GM08714 (cell line): ENCODE data around the gene MAP3K14.

Experiments used
- H3K4me3 ChIP-seq: fragments of 200-500 bp; sonication (Bioruptor generic); 2 replicates; pipeline ENCODE4 v1.5.1; 2014; ENCODE audit warnings: mild to moderate bottlenecking, low read length, inconsistent platforms
- ZNF274 ChIP-seq: IDR thresholded peaks from 2 replicates; pipeline ENCODE4 v1.6.1; 2012; ENCODE audit warnings: mild to moderate bottlenecking, low read depth, low read length

Gene MAP3K14

GRCh38 chr17:45342871-45343526, 26.2 kb upstream of the MAP3K14 start:
- TF ChIP-seq ZNF274: no peak
- H3K4me3 ChIP-seq: no peak overlapping the region

- no peak for TF ChIP-seq ZNF274
- H3K4me3 ChIP-seq: no peak overlapping the region
These were observed 25.5 kb upstream of the MAP3K14 start for GRCh38 chr17:45342306-45342705.

- no peak overlapping the region for H3K4me3 ChIP-seq
- TF ChIP-seq ZNF274: no peak
These were observed 24.8 kb upstream of the MAP3K14 start for GRCh38 chr17:45341533-45342158.

- H3K4me3 ChIP-seq: no peak overlapping the region
- TF ChIP-seq ZNF274: no peak
These were observed 23.1 kb upstream of the MAP3K14 start for GRCh38 chr17:45339646-45340605.

- TF ChIP-seq ZNF274: no peak
These were observed 22.2 kb upstream of the MAP3K14 start for GRCh38 chr17:45338996-45339535.

GRCh38 chr17:45338023-45338781, 21.4 kb upstream of the MAP3K14 start:
- no peak for TF ChIP-seq ZNF274
- H3K4me3 ChIP-seq: no peak overlapping the region

More at GRCh38 chr17:45338996-45339535, 22.2 kb upstream of the MAP3K14 start:
- no peak overlapping the region for H3K4me3 ChIP-seq

GRCh38 chr17:45336390-45337182, 19.8 kb upstream of the MAP3K14 start:
- H3K4me3 ChIP-seq: no peak overlapping the region
- no peak for TF ChIP-seq ZNF274

- TF ChIP-seq ZNF274: no peak
- no peak overlapping the region for H3K4me3 ChIP-seq
These were observed 18.9 kb upstream of the MAP3K14 start for GRCh38 chr17:45335721-45336120.

- no peak for TF ChIP-seq ZNF274
- no peak overlapping the region for H3K4me3 ChIP-seq
These were observed 18.2 kb upstream of the MAP3K14 start for GRCh38 chr17:45334701-45335677.

GRCh38 chr17:45334231-45334630, 17.4 kb upstream of the MAP3K14 start:
- no peak for TF ChIP-seq ZNF274
- H3K4me3 ChIP-seq: no peak overlapping the region

- TF ChIP-seq ZNF274: no peak
- no peak overlapping the region for H3K4me3 ChIP-seq
These were observed 16.9 kb upstream of the MAP3K14 start for GRCh38 chr17:45333702-45334092.
